PFSK-1 (cell line): ENCODE data around the gene MACC1.

Experiments
- FOXP2 ChIP-seq: optimal IDR thresholded peaks from 2 replicates; pipeline ENCODE3; 2011; ENCODE audit warnings: borderline replicate concordance, control low read depth, inconsistent platforms; ENCODE audit not compliant: insufficient read depth; ENCODE audit errors: extremely low read length, extremely low read depth
- POLR2AphosphoS5 ChIP-seq: IDR thresholded peaks from 2 replicates; pipeline ENCODE4 v1.6.1; 2012; ENCODE audit warnings: low read depth, mild to moderate bottlenecking, control low read depth, low read length, moderate library complexity
- REST ChIP-seq, 2 experiments: IDR thresholded peaks; 2 replicates each; pipeline versions ENCODE4 v1.6.1 to v1.8.0; 2011 to 2012; ENCODE audit warnings: low read depth in 2 of 2, low read length in 2 of 2, control low read depth in 1 of 2, inconsistent platforms in 1 of 2, mild to moderate bottlenecking in 1 of 2, moderate library complexity in 1 of 2; ENCODE audit not compliant: insufficient read depth in 1 of 2
- SIN3A ChIP-seq: IDR thresholded peaks from 2 replicates; pipeline ENCODE4 v1.6.1; 2012; ENCODE audit warnings: mild to moderate bottlenecking, low read length, moderate library complexity, borderline replicate concordance; ENCODE audit not compliant: insufficient read depth
- TAF1 ChIP-seq: IDR thresholded peaks from 2 replicates; pipeline ENCODE4 v1.6.1; 2012; ENCODE audit warnings: low read length, control low read depth, borderline replicate concordance; ENCODE audit not compliant: insufficient read depth

The MACC1 gene

GRCh38 chr7:20232848-20233247 is 15.7 kb upstream of the MACC1 start:
- no peak for TF ChIP-seq SIN3A
- TF ChIP-seq FOXP2, result no peak
- TF ChIP-seq TAF1, result no peak
- no peak for TF ChIP-seq POLR2AphosphoS5
- TF ChIP-seq REST (IDR thresholded peaks at IDR 0.05; ENCODE audit: insufficient read depth in 1 of 2, low read depth in 2 of 2, low read length in 2 of 2), result no peak

GRCh38 chr7:20229646-20230500 is 12.7 kb upstream of the MACC1 start:
- no peak for TF ChIP-seq FOXP2
- no peak for TF ChIP-seq POLR2AphosphoS5
- TF ChIP-seq TAF1, result no peak
- TF ChIP-seq SIN3A, result no peak
- TF ChIP-seq REST (IDR thresholded peaks at IDR 0.05; ENCODE audit: insufficient read depth in 1 of 2, low read depth in 2 of 2, low read length in 2 of 2), result no peak

GRCh38 chr7:20229081-20229480 is 11.9 kb upstream of the MACC1 start:
- TF ChIP-seq FOXP2 (no peak), TAF1 (no peak), SIN3A (no peak), POLR2AphosphoS5 (no peak), REST (IDR thresholded peaks at IDR 0.05; ENCODE audit: insufficient read depth in 1 of 2, low read depth in 2 of 2, low read length in 2 of 2) (no peak)

- TF ChIP-seq REST (IDR thresholded peaks at IDR 0.05; ENCODE audit: insufficient read depth in 1 of 2, low read depth in 2 of 2, low read length in 2 of 2) (no peak), SIN3A (no peak), TAF1 (no peak)
Observed at GRCh38 chr7:20228654-20229053, 11.5 kb upstream of the MACC1 start.

- TF ChIP-seq POLR2AphosphoS5, result no peak
- no peak for TF ChIP-seq TAF1
- TF ChIP-seq FOXP2, result no peak
- no peak for TF ChIP-seq REST (IDR thresholded peaks at IDR 0.05; ENCODE audit: insufficient read depth in 1 of 2, low read depth in 2 of 2, low read length in 2 of 2)
- no peak for TF ChIP-seq SIN3A
Observed at GRCh38 chr7:20227291-20227795, 10.2 kb upstream of the MACC1 start.
